ENCODE results near the gene STXBP5. TPM values are rescaled to one million over a fixed set of nuclear protein-coding genes. Genes with fewer than 3 reads are reported as not detected.
"Not testable (repeated sequence)": the region's sequence is repeated elsewhere in the genome, so short reads cannot be mapped to it uniquely, and the experiment has no call there.

STXBP5 gene
- total and polyA plus RNA-seq, 2 experiments from 2014 or later, result 4.9 to 49.9 TPM

DNA sequence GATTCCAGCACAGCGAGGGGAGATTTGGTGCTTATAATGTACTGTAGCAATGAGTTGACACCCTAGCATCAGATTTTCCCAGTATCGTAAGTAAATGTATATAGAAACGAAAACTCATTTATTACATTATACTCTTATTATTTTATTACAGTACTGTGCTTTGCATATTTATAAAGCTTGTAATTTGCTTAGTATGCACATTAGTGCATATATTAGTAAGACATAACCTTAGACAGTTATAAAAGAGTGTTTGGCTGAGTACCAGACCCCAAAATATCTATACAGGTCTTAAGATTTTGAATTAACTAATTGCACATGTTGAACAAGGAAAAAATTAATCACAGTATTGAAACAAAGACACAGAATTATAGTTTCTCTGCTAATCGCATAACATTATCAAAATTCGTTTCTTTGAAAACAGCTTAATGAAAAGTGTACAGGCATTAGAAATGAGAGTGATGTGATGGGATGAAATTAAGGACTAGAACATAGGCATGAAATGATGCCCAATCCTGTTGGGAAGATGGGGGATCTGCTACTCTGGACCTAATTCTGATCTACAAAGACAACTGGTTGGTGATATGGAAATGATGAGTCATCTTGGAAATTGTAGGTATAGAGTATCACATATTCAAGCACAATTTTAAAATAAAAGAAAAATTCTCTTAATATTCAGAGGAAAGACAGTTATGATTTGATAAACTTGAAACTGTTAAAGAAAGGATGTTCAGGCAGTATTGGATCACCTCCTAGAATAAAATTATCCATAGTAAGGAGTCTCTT is 42.8 kb downstream of the STXBP5 start:
- Histone ChIP-seq H3K27ac (no peak overlapping the region), H3K4me3 (no peak overlapping the region), H2AFZ (no peak overlapping the region), H3K4me1 (ENCODE audit: insufficient read depth) (no peaks in the 10 kb centered on the region), H3F3A (ENCODE audit: insufficient read depth) (no peaks in the 10 kb centered on the region), H3K36me3 (ENCODE audit: low read depth) (peaks cover 33% of the 10 kb centered on the region), H3K9me3 (ENCODE audit: low read depth) (no peaks in the 10 kb centered on the region), H3K4me2 (ENCODE audit: unreplicated experiment) (no peak overlapping the region), H3K79me2 (ENCODE audit: insufficient read depth) (peaks cover 63% of the 10 kb centered on the region), H4K20me1 (ENCODE audit: insufficient read depth) (no peaks in the 10 kb centered on the region), H3K27me3 (replicated peaks; ENCODE audit: insufficient read depth) (no peaks in the 10 kb centered on the region), H3K9ac (no peak overlapping the region), H3K9me2 (ENCODE audit: insufficient read depth) (no peaks in the 10 kb centered on the region)
- in situ Hi-C loops (cut with MboI), result no loop called here
- 98 to 99% methylated on average over 5 of the region's 5 CpGs for WGBS, 2 experiments (ENCODE audit: low coverage in 1 of 2, low lambda C conversion rate in 2 of 2, missing lambda C conversion rate in 2 of 2)
- DNase-seq, result no peak
- no peak for TF ChIP-seq EZH2phosphoT487 (IDR thresholded peaks at IDR 0.05; ENCODE audit: insufficient read depth, low read depth)
- TF ChIP-seq EZH2 (IDR thresholded peaks at IDR 0.05; ENCODE audit: insufficient read depth, poor library complexity, severe bottlenecking), result no peak

DNA sequence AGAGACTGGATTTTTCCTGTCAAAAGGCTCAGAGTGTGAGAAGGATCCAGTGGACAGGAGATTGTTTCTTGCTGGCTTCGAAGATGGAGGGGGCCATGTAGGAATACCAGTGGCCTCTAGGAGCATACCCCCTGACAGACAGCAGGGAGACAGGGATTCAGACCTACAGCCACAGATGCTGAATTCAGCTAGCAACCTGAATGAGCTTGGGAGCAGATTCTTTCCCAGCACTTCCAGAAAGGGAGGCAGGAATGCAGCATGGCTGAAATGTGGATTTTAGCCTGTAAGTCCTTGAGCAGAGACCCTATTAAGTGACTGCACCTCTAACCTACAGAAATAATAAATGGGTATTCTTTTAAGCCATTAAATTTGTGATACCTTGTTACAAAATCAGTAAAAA is 44.6 kb downstream of the STXBP5 start:
- no peak overlapping the region for H3K4me2 ChIP-seq (ENCODE audit: unreplicated experiment)
- peaks cover 46% of the 10 kb centered on the region for H3K79me2 ChIP-seq (ENCODE audit: insufficient read depth)
- H3K36me3 ChIP-seq (ENCODE audit: low read depth), result peaks cover 40% of the 10 kb centered on the region
- H2AFZ ChIP-seq, result no peak overlapping the region
- H3K4me3 ChIP-seq, result no peak overlapping the region
- H4K20me1 ChIP-seq (ENCODE audit: insufficient read depth), result no peaks in the 10 kb centered on the region
- no peaks in the 10 kb centered on the region for H3F3A ChIP-seq (ENCODE audit: insufficient read depth)
- no peak overlapping the region for H3K27ac ChIP-seq
- no peak for DNase-seq
- H3K4me1 ChIP-seq (ENCODE audit: insufficient read depth), result no peaks in the 10 kb centered on the region
- in situ Hi-C loops (cut with MboI), result no loop called here
- H3K9me3 ChIP-seq (ENCODE audit: low read depth), result no peaks in the 10 kb centered on the region
- H3K27me3 ChIP-seq (replicated peaks; ENCODE audit: insufficient read depth), result no peaks in the 10 kb centered on the region
- H3K9ac ChIP-seq, result no peak overlapping the region
- H3K9me2 ChIP-seq (ENCODE audit: insufficient read depth), result no peaks in the 10 kb centered on the region
- TF ChIP-seq EZH2 (IDR thresholded peaks at IDR 0.05; ENCODE audit: insufficient read depth, poor library complexity, severe bottlenecking) (no peak), EZH2phosphoT487 (IDR thresholded peaks at IDR 0.05; ENCODE audit: insufficient read depth, low read depth) (no peak)
- 58 to 74% methylated on average over 1 of the region's 1 CpG for WGBS, 2 experiments (ENCODE audit: low coverage in 1 of 2, low lambda C conversion rate in 2 of 2, missing lambda C conversion rate in 2 of 2)

DNA sequence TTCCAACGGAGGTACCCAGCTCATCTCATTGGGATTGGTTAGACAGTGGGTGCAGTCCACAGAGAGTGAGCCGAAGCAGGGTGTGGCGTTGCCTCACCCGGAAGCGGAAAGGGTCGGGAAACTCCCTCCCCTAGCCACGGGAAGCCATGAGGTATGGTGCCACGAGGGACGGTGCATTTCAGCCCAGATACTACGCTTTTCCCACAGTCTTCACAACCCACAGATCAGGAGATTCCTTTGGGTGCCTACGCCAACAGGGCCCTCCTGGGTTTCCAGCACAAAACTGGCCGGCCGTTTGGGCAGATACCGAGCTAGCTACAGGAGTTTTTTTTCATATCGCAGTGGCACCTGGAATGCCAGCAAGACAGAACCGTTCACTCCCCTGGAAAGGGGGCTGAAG is 46.9 kb downstream of the STXBP5 start:
- Histone ChIP-seq H2AFZ (no peak overlapping the region), H3K27me3 (replicated peaks; ENCODE audit: insufficient read depth) (no peaks in the 10 kb centered on the region), H3K27ac (no peak overlapping the region), H4K20me1 (ENCODE audit: insufficient read depth) (no peaks in the 10 kb centered on the region), H3K4me2 (ENCODE audit: unreplicated experiment) (no peak overlapping the region), H3K9me2 (ENCODE audit: insufficient read depth) (no peaks in the 10 kb centered on the region), H3K9me3 (ENCODE audit: low read depth) (no peaks in the 10 kb centered on the region), H3F3A (ENCODE audit: insufficient read depth) (no peaks in the 10 kb centered on the region), H3K9ac (no peak overlapping the region), H3K4me3 (no peak overlapping the region), H3K36me3 (ENCODE audit: low read depth) (peaks cover 40% of the 10 kb centered on the region), H3K79me2 (ENCODE audit: insufficient read depth) (peaks cover 24% of the 10 kb centered on the region), H3K4me1 (ENCODE audit: insufficient read depth) (no peaks in the 10 kb centered on the region)
- in situ Hi-C loops (cut with MboI), result no loop called here
- DNase-seq, result no peak
- WGBS, 2 experiments (ENCODE audit: low coverage in 1 of 2, low lambda C conversion rate in 2 of 2, missing lambda C conversion rate in 2 of 2), result 97 to 98% methylated on average over 16 of the region's 16 CpGs
- no peak for TF ChIP-seq EZH2 (IDR thresholded peaks at IDR 0.05; ENCODE audit: insufficient read depth, poor library complexity, severe bottlenecking)
- TF ChIP-seq EZH2phosphoT487 (IDR thresholded peaks at IDR 0.05; ENCODE audit: insufficient read depth, low read depth), result no peak

DNA sequence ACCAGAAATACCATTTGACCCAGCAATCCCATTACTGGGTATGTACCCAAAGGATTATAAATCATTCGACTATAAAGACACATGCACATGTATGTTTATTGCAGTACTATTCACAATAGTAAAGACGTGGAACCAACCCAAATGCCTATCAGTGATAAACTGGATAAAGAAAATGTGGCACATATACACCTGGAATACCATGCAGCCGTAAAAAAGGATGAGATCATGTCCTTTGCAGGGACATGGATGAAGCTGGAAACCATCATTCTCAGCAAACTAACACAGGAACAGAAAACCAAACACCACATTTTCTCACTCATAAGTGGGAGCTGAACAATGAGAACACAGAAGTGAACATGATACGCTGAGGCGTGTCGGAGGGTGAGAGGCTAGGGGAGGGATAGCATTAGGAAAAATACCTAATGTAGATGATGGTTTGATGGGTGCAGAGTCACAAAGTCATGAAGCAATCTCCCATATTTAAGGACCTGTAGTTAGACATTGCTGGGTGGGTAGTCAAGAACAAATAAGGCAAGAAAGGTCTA is 50.8 kb downstream of the STXBP5 start:
- H3K27ac ChIP-seq; DNase-seq; H3K9me3 ChIP-seq (ENCODE audit: low read depth); H3K27me3 ChIP-seq (replicated peaks; ENCODE audit: insufficient read depth); H3K4me2 ChIP-seq (ENCODE audit: unreplicated experiment); H4K20me1 ChIP-seq (ENCODE audit: insufficient read depth); H3F3A ChIP-seq (ENCODE audit: insufficient read depth); H2AFZ ChIP-seq; in situ Hi-C loops (cut with MboI); H3K9ac ChIP-seq; H3K4me3 ChIP-seq; H3K4me1 ChIP-seq (ENCODE audit: insufficient read depth); H3K9me2 ChIP-seq (ENCODE audit: insufficient read depth): not testable (repeated sequence)
- peaks cover 16% of the 10 kb centered on the region; the same call in 1 of the 2 replicates for H3K79me2 ChIP-seq (ENCODE audit: insufficient read depth)
- 98% methylated on average over 6 of the region's 6 CpGs for WGBS, 2 experiments (ENCODE audit: low coverage in 1 of 2, low lambda C conversion rate in 2 of 2, missing lambda C conversion rate in 2 of 2)
- peaks cover 21% of the 10 kb centered on the region for H3K36me3 ChIP-seq (ENCODE audit: low read depth)

Data from GM23248 (cell line).